Measurements from ENCODE around the gene MED25. TPM values are rescaled to one million over a fixed set of nuclear protein-coding genes. Genes with fewer than 3 reads are reported as not detected.

The MED25 gene
- total RNA-seq, 2 experiments from 2014 or later, result 57.9 to 62.7 TPM

DNA sequence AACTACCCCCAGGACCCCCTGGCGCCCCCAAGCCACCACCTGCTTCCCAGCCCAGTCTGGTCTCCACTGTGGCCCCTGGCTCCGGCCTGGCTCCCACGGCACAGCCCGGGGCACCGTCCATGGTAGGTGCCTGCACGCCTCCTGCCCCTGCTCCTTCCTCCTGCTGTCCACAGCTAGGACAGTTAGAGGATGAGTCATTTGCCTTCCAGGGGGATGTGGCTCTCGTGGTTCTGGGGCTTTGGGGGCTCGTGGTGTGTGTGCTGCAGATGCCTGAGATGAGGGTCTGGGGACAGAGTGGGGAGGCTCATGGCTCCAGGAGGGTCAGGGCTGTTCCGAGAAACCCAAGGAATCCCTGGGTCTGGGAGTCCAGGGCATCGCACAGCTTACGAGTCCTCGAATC, 12.7 kb downstream of the MED25 start:
- no peaks in the 10 kb centered on the region for H3K27me3 Mint-ChIP-seq
- H3K4me3 Mint-ChIP-seq, result no peak overlapping the region
- CTCF ChIA-PET, result interaction anchor here (1.7 kb wide), 1 partner anchor 11 kb away, joined by 5 read pairs; no protein-coding TSS in a partner anchor
- peaks cover 17% of the 10 kb centered on the region for H3K4me1 Mint-ChIP-seq
- no peak overlapping the region for H3K27ac Mint-ChIP-seq
- DNase-seq, result no peak
- POLR2A ChIA-PET, result no interaction called here
- H3K9me3 Mint-ChIP-seq, result no peaks in the 10 kb centered on the region
- peaks cover 26% of the 10 kb centered on the region for H3K36me3 Mint-ChIP-seq (ENCODE audit: low read depth)

DNA sequence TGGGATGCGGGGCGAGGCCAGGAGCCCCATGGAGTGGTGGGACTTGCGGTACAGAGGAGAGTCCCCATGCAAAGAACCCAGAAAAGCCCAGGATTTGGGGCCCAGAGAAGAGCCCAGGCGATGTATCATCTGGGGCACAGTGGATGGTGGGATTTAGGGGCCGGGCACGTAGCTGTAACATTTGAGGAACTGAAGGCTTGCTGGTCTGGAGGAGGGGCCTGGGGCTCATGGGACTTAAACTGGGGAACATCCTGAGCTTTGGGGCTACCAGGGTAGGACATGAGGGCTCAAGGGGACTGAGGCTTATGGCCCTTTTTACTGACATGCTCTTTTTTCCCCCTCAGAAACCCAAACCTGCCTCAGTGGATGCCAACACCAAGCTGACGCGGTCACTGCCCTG, 13.5 kb downstream of the MED25 start:
- POLR2A ChIA-PET, result no interaction called here
- Mint-ChIP-seq H3K36me3 (ENCODE audit: low read depth) (peaks cover 26% of the 10 kb centered on the region), H3K9me3 (no peaks in the 10 kb centered on the region), H3K4me3 (no peak overlapping the region), H3K4me1 (peaks cover 17% of the 10 kb centered on the region), H3K27me3 (no peaks in the 10 kb centered on the region), H3K27ac (no peak overlapping the region)
- DNase-seq, result no peak
- CTCF ChIA-PET, result no interaction called here

DNA sequence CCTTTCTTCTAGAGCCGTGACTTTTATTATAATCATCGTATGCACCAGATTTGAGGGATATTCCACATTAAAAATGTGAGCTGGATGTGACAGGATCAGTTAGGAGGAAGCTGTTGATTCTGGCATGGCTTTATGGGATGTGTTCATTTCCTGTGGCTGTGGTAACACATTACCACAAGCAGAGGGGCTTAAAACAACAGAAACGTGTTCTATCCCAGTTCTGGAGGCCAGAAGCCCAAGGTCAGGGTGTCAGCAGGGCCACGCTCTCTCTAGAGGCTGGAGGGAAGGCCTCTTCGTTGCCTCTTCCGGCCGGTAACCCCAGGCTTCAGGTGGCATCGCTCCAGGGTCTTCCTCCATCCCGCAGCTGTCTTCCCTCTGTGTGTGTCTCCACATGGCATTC, 14.5 kb downstream of the MED25 start:
- POLR2A ChIA-PET, result interaction anchor here (0.6 kb wide), 1 partner anchor 691 kb away, joined by 5 read pairs; no protein-coding TSS in a partner anchor
- peaks cover 30% of the 10 kb centered on the region for H3K36me3 Mint-ChIP-seq (ENCODE audit: low read depth)
- CTCF ChIA-PET, result interaction anchor here (1.5 to 3.1 kb wide), 2 partner anchors 14 to 17 kb away, joined by 4 to 13 read pairs; partner anchors contain the start of gene PTOV1
- H3K4me3 Mint-ChIP-seq, result no peak overlapping the region
- no peak overlapping the region for H3K27ac Mint-ChIP-seq
- H3K4me1 Mint-ChIP-seq, result peaks cover 18% of the 10 kb centered on the region
- DNase-seq, result no peak
- H3K27me3 Mint-ChIP-seq, result no peaks in the 10 kb centered on the region
- H3K9me3 Mint-ChIP-seq, result no peaks in the 10 kb centered on the region

DNA sequence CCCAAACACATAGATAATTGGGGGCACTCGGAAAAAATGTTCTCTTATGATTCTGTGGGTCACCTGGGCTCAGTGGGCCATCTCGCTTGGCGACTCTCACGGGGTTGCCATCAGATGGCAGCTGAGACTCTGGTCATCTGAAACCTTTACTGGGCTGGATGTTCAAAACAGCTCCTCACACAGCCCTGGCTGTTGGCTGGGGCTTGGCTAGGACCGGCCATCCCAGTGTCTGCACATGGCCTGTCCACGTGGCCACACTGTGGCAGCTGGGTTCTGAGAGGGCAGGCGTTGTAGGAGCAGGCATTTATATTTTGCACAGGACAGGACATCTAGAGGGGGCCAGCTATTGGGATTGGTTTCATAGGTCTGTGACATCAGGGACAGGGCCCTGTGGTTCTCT, 15.5 kb downstream of the MED25 start:
- Mint-ChIP-seq H3K4me1 (peaks cover 20% of the 10 kb centered on the region), H3K9me3 (no peaks in the 10 kb centered on the region), H3K36me3 (ENCODE audit: low read depth) (peaks cover 36% of the 10 kb centered on the region), H3K4me3 (no peak overlapping the region), H3K27me3 (no peaks in the 10 kb centered on the region), H3K27ac (no peak overlapping the region)
- no peak for DNase-seq
- POLR2A ChIA-PET, result no interaction called here
- CTCF ChIA-PET, result interaction anchor here (1.0 to 3.1 kb wide), 3 partner anchors 11 to 16 kb away, joined by 3 to 13 read pairs (median 4); partner anchors contain the start of gene PTOV1

DNA sequence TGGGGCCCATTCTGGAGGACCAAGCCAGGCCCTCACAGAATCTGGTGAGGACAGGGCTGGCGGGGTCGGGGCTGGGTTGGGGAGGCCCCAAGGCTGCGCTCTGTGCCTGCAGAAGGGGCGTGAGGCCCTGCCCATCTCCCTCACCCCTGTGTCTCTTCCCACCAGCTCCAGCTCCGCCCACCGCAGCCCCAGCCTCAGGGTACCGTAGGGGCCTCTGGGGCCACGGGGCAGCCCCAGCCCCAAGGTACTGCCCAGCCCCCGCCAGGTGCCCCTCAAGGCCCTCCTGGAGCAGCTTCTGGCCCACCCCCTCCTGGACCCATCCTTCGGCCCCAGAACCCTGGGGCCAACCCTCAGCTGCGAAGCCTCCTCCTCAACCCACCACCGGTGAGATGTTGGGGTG, 17.5 kb downstream of the MED25 start:
- CTCF ChIA-PET, result interaction anchor here (3.1 kb wide), 1 partner anchor 14 kb away, joined by 13 read pairs; the partner anchor contains the start of gene PTOV1
- Mint-ChIP-seq H3K27me3 (no peaks in the 10 kb centered on the region), H3K4me3 (no peak overlapping the region), H3K36me3 (ENCODE audit: low read depth) (peaks cover 44% of the 10 kb centered on the region), H3K4me1 (peaks cover 20% of the 10 kb centered on the region), H3K9me3 (no peaks in the 10 kb centered on the region), H3K27ac (no peak overlapping the region)
- POLR2A ChIA-PET, result no interaction called here
- DNase-seq, result no peak

DNA sequence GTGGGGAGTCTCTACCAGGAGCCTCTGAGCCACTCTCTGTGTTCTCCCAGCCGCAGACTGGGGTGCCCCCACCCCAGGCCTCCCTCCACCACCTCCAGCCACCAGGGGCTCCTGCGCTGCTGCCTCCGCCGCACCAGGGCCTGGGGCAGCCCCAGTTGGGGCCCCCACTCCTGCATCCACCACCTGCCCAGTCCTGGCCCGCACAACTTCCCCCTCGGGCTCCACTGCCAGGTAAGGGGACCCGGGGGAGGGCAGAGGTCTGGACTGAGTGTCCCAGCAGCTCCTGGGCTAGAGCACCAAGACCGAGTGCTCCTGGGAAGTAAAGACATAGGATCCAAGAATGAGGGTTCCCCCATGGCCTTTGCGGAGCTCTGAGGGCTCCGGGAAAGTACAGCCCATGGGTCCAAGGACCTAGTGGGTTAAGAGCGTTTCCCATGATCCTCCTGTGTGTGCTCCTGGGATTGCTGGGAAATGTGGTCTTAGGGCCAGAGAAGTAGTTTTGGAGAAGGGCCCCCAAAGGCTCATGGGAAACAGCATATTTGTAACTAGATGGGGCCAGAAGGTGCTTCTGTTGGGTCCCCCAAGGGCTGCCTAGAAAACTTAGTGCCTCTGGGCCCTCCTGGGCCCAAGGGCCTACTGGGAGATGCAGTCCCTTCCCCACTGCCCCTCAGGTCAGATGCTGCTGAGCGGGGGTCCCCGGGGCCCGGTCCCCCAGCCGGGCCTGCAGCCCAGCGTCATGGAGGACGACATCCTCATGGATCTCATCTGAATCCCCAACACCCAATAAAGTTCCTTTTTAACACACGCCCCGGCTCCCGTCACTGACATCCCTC, 18.3 kb downstream of the MED25 start:
- no peak for DNase-seq
- Mint-ChIP-seq H3K4me1 (peaks cover 18% of the 10 kb centered on the region), H3K27ac (no peak overlapping the region), H3K4me3 (no peak overlapping the region), H3K27me3 (no peaks in the 10 kb centered on the region), H3K36me3 (ENCODE audit: low read depth) (peaks cover 44% of the 10 kb centered on the region), H3K9me3 (no peaks in the 10 kb centered on the region)
- ChIA-PET POLR2A (no interaction called here), CTCF (interaction anchor here (1.6 kb wide), 1 partner anchor 12 kb away, joined by 3 read pairs; no protein-coding TSS in a partner anchor)

DNA sequence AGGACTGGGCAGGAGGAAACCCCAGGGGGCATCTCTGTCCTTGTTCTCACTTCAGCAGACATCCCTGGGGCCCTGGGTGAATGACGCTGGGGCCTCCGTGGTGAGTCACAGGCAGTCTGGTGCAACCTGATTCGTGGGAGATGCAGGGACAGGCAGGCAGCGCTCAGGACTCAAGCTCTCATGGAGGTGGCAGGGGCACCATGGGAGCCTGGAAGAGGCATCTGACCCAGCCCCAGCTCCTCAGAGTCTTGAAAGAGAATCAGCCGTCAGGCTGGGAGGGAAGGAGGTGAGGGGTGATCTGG, 18.9 kb downstream of the MED25 start:
- no peaks in the 10 kb centered on the region for H3K9me3 Mint-ChIP-seq
- peaks cover 41% of the 10 kb centered on the region for H3K36me3 Mint-ChIP-seq (ENCODE audit: low read depth)
- no peak overlapping the region for H3K4me3 Mint-ChIP-seq
- ChIA-PET CTCF (interaction anchor here (1.6 kb wide), 1 partner anchor 13 kb away, joined by 3 read pairs; no protein-coding TSS in a partner anchor), POLR2A (no interaction called here)
- DNase-seq, result no peak
- peaks cover 14% of the 10 kb centered on the region for H3K4me1 Mint-ChIP-seq
- H3K27ac Mint-ChIP-seq, result peak overlapping the region; percentile 46
- no peaks in the 10 kb centered on the region for H3K27me3 Mint-ChIP-seq

DNA sequence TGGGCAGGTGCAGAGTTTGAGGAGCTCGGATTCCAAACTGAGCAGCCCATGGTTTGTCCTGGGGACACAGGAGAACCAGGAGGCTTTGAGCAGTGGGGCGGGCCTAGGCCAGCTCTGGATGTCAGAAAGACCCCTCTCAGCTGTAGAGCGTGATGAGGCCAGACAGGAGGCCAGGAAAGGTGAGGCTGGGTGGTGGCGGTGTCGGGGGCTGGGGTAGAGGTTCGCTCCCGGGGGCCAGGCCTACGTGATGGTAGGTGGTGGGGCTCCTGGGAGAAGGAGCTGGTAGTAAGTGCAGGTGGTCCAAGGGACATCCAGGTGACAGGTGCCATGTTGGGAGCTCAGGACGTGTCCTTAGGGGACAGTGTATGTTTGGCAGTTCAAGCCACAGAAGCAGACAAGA, 19.3 kb downstream of the MED25 start:
- no peak overlapping the region for H3K27ac Mint-ChIP-seq
- H3K4me3 Mint-ChIP-seq, result no peak overlapping the region
- H3K9me3 Mint-ChIP-seq, result no peaks in the 10 kb centered on the region
- CTCF ChIA-PET, result interaction anchor here (0.6 to 1.6 kb wide), 2 partner anchors 13 to 1297 kb away, joined by 3 read pairs; no protein-coding TSS in a partner anchor
- no peak for DNase-seq
- POLR2A ChIA-PET, result no interaction called here
- peaks cover 9% of the 10 kb centered on the region for H3K4me1 Mint-ChIP-seq
- peaks cover 40% of the 10 kb centered on the region for H3K36me3 Mint-ChIP-seq (ENCODE audit: low read depth)
- no peaks in the 10 kb centered on the region for H3K27me3 Mint-ChIP-seq

DNA sequence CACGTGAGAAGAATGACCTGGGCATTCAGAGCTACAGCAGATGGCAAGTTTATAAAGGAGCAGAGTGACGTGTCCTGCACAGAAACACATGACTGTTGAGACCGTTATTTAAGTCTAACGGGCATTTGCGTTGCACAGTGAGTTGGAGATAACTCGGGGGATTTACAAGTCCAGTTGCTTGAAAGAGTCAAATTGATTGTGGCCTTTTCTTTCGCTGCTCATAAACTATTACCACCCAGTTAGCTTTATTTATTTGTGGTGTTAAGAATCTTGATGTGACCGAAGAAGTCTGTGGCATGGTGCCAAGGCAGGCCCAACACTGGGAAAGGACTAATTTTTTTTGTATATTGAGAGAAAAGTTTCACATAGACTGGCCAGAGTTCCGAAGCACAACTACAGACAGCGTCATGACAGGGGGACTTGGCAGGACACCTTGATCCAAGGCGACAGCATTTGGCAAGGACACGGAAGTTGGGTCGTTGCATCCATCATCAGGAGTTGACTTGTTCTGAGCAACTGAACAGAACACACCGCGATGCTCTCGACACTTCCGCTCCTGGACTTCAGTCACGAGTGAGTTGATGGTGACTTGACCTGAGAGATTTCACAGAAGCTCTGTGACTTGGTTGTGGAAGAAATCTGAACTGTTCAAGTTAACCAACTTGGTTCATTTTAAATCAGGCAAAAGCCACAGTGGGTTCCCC, 20.9 kb downstream of the MED25 start:
- CTCF ChIA-PET, result interaction anchor here (1.1 kb wide), 1 partner anchor 9 kb away, joined by 4 read pairs; no protein-coding TSS in a partner anchor

DNA sequence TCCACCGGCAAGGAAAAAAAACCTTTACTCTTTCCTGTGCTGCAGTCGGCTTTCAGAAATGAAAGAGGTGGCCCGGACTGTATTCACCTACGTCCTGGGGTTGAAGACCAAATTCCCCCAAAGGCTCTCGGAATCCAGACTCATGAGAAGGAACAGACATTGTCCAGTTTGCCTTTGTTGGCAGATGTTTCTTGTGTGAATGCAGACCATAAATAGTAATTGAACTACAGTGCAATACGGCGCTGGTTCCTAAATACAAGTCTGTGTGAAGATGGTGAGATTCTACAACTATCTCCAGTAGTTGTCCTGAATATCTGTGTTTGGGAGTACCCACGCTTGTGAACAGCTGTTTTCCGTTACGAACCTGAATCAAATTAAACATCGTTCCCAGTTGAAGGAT, 21.6 kb downstream of the MED25 start:
- Mint-ChIP-seq H3K27ac (no peak overlapping the region), H3K27me3 (no peaks in the 10 kb centered on the region), H3K4me1 (peaks cover 3% of the 10 kb centered on the region), H3K9me3 (no peaks in the 10 kb centered on the region), H3K4me3 (no peak overlapping the region), H3K36me3 (ENCODE audit: low read depth) (peaks cover 32% of the 10 kb centered on the region)
- POLR2A ChIA-PET, result no interaction called here
- CTCF ChIA-PET, result no interaction called here
- DNase-seq, result no peak

More for the DNA sequence above, 20.9 kb downstream of the MED25 start:
- H3K4me1 Mint-ChIP-seq, result peaks cover 3% of the 10 kb centered on the region
- no peak overlapping the region for H3K4me3 Mint-ChIP-seq
- no peaks in the 10 kb centered on the region for H3K27me3 Mint-ChIP-seq
- POLR2A ChIA-PET, result no interaction called here
- no peak overlapping the region for H3K27ac Mint-ChIP-seq
- H3K36me3 Mint-ChIP-seq (ENCODE audit: low read depth), result peaks cover 34% of the 10 kb centered on the region
- H3K9me3 Mint-ChIP-seq, result no peaks in the 10 kb centered on the region
- DNase-seq, result no peak

DNA sequence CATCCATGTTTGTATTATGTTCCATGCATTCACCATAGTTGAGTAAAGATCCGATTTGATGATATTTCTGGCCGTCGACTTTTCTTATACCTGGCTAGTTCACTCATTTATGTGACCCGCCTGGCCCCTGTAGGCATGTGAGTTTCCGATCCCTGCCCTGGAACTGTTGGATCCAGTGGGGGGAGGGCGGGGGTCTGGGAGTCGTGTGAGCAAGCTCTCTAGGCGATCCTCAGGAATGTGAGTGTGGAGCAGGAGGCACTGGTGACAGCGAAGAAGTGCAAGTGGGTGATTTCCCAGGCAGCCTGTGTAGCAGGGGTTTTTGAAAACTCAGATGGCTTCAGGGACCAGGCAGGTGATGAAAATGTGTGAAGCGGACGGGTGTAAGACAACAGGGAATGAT, 22.2 kb downstream of the MED25 start:
- peaks cover 3% of the 10 kb centered on the region for H3K4me1 Mint-ChIP-seq
- no peaks in the 10 kb centered on the region for H3K27me3 Mint-ChIP-seq
- CTCF ChIA-PET, result no interaction called here
- H3K4me3 Mint-ChIP-seq, result no peak overlapping the region
- DNase-seq, result no peak
- no peaks in the 10 kb centered on the region for H3K9me3 Mint-ChIP-seq
- H3K27ac Mint-ChIP-seq, result no peak overlapping the region
- POLR2A ChIA-PET, result no interaction called here
- H3K36me3 Mint-ChIP-seq (ENCODE audit: low read depth), result peaks cover 26% of the 10 kb centered on the region

DNA sequence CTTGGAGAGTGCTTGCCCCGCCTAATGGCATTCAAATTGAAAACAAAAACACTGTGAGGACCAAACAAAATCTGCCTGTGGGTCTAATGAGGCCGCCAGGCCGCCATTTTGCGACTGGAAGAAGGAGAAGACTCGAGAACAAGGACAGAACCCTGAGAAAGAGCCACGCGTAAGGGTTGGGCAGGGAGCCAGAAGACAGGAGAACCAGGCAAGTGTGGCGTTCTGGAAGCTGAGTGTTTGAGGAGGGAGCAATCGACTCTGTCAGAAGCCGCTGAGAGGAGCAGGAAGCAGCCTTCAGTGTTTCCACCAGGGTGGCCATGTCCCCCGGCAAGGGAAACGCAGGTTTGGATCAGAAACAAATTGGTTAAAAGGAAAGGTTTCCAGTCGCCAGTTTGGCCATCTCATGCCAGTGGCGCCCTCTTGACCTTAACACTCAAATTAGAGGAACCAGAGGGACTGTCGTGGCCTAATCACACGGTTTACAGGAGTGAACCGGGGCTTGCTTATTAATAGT, 22.7 kb downstream of the MED25 start:
- peaks cover 3% of the 10 kb centered on the region for H3K4me1 Mint-ChIP-seq
- H3K27me3 Mint-ChIP-seq, result no peaks in the 10 kb centered on the region
- POLR2A ChIA-PET, result no interaction called here
- CTCF ChIA-PET, result interaction anchor here (1.5 kb wide), 1 partner anchor 29 kb away, joined by 3 read pairs; no protein-coding TSS in a partner anchor
- DNase-seq, result no peak
- H3K27ac Mint-ChIP-seq, result no peak overlapping the region
- H3K9me3 Mint-ChIP-seq, result no peaks in the 10 kb centered on the region
- peaks cover 26% of the 10 kb centered on the region for H3K36me3 Mint-ChIP-seq (ENCODE audit: low read depth)
- H3K4me3 Mint-ChIP-seq, result no peak overlapping the region

DNA sequence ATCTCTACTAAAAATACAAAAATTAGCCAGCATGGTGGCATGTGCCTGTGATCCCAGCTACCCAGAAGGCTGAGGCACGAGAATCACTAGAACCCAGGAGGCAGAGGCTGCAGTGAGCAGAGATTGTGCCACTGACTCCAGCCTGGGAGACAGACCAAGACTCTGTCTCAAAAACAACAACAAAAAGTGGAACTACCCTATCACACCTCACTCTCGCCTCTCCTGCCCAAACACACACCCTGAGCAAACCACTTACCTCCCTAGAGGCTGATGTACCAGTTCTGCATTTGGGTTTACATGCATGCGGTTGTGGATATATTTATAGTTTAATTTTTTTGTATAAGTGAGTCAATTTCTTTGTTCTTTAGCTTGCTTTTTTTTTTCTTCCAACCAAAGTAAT, 25.2 kb downstream of the MED25 start:
- H3K9me3 Mint-ChIP-seq, result peaks cover 2% of the 10 kb centered on the region
- no peak overlapping the region for H3K27ac Mint-ChIP-seq
- ChIA-PET POLR2A (no interaction called here), CTCF (no interaction called here)
- H3K36me3 Mint-ChIP-seq (ENCODE audit: low read depth), result peaks cover 15% of the 10 kb centered on the region
- no peak overlapping the region for H3K4me3 Mint-ChIP-seq
- H3K27me3 Mint-ChIP-seq, result peaks cover 5% of the 10 kb centered on the region
- no peak for DNase-seq
- peaks cover 4% of the 10 kb centered on the region for H3K4me1 Mint-ChIP-seq
